GM18868 (cell line): Measurements from ENCODE around the gene URI1.
"Not testable (repeated sequence)": the region's sequence is repeated elsewhere in the genome, so short reads cannot be mapped to it uniquely, and the experiment has no call there.

Experiments used
- ATAC-seq: cut with Tn5 transposase; IDR thresholded peaks from one replicate; pipeline ENCODE4 v1.9.1; 2021; ENCODE audit warnings: mild to moderate bottlenecking, moderate library complexity; ENCODE audit not compliant: unreplicated experiment

Gene URI1, protein sequence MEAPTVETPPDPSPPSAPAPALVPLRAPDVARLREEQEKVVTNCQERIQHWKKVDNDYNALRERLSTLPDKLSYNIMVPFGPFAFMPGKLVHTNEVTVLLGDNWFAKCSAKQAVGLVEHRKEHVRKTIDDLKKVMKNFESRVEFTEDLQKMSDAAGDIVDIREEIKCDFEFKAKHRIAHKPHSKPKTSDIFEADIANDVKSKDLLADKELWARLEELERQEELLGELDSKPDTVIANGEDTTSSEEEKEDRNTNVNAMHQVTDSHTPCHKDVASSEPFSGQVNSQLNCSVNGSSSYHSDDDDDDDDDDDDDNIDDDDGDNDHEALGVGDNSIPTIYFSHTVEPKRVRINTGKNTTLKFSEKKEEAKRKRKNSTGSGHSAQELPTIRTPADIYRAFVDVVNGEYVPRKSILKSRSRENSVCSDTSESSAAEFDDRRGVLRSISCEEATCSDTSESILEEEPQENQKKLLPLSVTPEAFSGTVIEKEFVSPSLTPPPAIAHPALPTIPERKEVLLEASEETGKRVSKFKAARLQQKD

DNA sequence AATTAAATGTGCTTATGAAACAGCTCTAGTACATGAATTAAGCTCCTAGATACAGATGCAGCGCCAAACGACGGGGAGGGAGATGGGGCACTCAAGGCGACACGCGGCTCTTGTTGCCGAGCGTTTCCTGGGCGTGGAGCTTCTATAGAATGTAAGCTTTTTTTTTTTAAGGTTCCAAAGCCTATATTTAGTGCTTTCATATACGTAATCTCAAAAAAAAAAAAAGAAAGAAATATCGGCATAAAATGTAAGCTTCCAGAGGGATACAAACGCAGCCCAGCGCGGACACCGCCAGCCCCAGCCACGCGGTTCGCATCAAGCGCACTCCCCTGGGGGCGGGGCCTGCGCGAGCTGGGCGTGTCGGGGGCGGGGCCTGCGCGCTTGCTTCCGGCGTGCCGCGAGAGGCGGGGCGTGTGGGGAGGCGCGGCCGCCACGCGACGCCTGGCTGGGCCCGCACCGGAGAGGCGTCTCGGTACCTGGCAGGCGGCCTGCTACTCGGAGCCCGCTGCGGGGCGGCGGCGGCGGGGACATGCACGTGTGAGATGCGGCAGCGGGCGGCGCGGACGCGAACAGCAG, at the start of gene URI1:
Gene URI1 (plus strand): TSS at position 412 of the 576 bp plus-strand sequence. CDS start 309 bp downstream, outside the sequence.
- peak; percentile 81 for ATAC-seq

- no peak for ATAC-seq
Observed at GRCh38 chr19:29893606-29894284, 48.3 kb upstream of the URI1 start.

- no peak for ATAC-seq
Observed at GRCh38 chr19:29896802-29897201, 45.2 kb upstream of the URI1 start.

- no peak for ATAC-seq
Observed at GRCh38 chr19:29897466-29897865, 44.6 kb upstream of the URI1 start.

DNA sequence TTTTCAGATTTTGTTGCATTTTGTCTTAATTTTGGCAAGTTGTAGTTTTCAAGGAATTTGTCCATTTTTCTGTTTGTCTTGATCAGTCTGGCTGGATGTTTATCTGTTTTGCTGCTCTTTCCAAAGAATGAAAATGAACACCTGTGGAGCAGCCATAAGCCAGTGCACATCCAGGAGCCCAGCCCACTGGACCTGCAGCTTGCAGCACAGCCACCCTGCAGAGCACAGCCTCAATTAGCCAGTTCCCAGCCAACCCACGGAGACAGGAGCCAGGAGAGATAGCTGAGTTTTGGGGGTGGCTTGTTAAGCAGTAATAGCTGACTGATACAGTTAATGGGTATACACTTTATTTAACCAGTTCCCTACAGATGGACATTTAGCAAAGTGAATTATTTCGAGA, 38.0 kb upstream of the URI1 start:
- ATAC-seq: no peak

DNA sequence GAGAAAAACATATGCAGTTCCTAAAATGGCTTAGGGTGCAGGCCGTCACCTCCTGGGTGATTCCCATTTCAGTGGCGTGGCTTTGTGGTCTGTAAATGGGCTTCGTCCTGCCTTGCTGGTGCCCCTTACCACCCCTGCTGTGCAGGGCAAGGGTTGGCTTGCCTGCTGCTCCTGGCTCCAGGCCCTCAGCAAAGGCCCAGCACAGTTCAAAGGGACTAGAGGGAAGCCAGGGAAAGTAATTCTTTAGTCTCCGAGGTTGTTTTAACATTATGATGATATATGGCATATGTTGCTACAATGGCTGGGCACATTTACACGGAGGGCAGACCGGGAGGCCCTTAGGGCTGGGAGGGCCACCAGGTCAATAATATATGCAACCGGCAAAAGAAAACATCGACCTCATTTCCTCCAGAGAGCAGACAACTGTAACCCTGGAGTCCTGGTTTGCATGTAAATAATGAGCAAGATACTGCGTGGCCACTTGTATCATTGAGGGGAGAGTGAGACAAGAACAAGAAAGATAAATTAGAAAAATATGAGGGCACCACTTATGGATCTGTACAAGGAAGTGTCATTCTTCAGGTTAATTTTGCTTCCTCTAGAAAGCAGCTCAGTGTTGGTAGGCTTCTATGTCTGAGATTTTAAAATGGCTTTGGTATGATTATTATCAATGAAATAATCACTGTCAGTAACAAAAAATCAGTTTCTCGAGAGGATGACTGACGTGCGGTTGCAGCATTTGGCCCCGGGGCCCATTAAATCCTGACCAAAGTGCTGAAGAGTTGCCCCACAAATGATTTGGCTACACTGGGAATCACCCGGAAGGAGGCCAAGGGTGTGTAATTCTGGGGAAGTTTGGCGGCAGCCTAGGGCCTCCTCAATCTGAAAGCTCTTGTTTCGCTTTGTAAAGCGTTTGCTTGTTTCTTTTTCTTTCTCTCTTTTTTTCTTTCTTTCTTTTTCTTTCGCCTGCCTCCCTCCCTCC, 32.8 kb upstream of the URI1 start:
- ATAC-seq: no peak

DNA sequence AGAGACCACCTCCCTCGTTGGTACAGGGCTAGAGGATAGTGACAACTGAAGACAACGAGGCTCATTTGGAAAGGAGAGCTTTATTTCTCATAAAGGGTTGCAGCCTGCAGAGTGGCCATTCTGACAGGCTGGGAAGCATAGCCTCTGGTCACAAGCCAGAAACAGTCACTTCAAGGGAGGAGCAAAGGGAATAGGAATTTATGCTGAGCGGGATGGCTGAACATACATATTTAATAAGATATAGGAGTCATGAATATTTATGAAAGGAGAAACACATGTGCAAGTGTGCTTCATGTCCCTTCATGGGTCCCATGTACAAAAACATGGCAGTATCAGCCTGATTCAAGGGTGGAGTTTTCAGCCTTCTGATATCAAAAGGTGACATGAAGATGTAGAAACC, 27.1 kb upstream of the URI1 start:
- ATAC-seq: no peak

DNA sequence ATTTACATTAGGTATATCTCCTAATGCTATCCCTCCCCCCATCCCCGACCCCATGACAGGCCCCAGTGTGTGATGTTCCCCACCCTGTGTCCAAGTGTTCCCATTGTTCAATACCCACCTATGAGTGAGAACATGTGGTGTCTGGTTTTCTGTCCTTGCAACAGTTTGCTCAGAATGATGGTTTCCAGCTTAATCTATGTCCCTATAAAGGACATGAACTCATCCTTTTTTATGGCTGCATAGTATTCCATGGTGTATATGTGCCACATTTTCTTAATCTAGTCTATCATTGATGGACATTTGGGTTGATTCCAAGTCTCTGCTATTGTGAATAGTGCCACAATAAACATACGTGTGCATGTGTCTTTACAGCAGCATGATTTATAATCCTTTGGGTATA, 26.2 kb upstream of the URI1 start:
- ATAC-seq: not testable (repeated sequence)

DNA sequence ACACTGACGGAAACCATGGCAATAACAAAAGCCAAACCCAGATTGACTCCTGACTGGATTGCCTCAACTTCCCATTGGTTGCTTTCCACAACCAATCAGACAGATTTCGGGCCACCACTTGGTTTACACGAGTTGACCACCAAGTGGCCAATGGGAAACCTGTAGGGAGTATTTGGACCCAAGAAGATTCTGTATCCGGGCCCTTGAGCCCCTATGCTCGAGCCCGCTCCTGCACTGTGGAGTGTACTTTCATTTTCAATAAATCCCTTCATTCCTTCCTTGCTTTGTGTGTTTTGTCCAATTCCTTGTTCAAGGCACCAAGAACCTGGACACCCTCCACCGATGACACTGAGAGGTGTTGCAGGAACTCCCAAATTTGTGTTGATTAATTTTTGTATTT, 24.1 kb upstream of the URI1 start:
- ATAC-seq: no peak

GRCh38 chr19:29918891-29919290, 23.1 kb upstream of the URI1 start:
- no peak for ATAC-seq

GRCh38 chr19:29922972-29923371, 19.1 kb upstream of the URI1 start:
- ATAC-seq: no peak

DNA sequence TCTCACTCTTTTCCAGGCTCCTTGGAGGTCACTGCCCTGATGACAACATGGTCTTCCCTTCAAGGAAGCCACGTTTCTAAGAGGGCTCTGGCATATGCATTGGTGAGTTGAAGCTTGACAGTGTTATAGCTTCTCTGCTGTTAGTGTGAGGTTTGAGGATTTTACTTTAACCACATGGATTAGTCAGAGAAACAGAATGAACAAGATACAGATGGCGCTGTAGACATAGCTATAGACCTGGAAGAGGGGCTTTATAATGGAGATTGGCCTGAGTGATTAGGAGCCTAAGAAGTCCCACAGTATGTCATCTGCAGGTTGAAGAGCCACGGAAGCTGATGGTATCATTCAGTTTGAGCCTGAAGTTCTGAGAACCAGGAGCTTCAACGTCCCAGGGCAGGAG, 18.4 kb upstream of the URI1 start:
- no peak for ATAC-seq

GRCh38 chr19:29926031-29926430, 16.0 kb upstream of the URI1 start:
- no peak for ATAC-seq

GRCh38 chr19:29926801-29927200, 15.2 kb upstream of the URI1 start:
- ATAC-seq: no peak

DNA sequence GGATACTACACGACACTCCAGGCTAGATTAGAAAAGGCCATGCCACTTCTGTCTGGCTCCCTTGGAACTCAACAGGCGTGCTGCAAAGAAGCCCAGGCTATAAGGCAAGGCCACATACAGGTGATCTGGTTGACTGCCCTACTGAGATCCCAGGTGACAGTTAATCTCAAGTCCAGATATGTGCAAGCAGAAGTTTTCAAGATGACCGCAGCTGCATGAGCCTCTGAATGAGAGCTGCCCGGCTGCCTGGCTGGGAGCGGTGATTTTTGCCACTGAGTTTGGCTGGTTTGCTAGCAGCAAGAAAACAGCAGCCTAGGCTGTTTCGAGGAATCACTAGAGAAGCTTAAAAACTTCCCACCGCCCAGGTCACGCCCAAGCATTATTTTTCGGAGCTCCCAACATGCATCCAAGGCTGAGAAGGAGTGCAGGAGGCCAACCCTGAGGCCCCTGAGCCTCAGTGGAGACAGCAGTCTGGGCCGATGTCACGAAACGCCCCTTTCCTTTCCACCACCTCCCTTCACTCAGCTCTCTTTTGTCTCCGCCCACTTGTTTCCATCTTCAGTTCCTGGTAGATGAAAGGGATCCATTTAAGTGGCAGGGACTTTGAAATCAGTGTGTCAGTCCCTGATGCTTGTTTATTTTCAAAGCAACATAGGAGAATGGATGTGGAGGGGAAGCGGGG, 14.0 kb upstream of the URI1 start:
- peak; percentile 58 for ATAC-seq

DNA sequence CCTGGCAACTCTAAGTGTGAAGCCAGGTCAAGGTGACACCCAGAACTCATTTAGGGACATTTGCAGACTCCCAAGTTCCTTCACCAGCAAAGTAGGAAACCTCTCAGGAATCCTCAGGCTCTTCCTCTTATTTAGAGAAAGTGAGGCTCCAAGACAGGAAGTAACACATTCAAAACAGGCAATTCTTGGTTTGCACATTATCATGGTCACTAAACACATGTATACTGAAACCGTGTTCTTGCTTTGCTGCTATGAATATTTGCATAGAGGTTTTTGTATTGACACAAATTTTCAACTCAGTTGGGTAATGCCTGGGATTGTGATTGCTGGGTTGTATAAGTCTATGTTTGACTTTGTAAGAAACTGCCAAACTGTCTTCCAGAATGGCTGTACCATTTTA, 13.2 kb upstream of the URI1 start:
- peak; percentile 84 for ATAC-seq

DNA sequence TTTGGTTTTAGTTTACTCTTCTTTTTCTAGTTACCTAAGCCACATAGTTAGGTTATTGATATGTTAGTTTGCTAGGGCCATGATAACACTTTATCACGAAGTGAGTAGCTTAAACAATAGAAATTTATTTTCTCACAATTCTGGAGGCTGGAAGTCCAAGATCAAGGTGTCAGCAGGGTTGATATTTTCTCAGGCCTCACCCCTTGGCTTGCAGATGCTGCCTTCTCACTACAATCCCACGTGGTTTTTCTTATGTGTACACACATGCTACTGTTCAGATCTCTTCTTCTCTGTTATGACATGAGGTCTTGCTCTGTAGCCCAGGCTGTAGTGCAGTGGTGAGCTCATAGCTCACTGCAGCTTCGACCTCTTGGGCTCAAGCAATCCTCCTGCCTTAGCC, 7.8 kb upstream of the URI1 start:
- ATAC-seq: no peak

- ATAC-seq: no peak
Observed at GRCh38 chr19:29934781-29935180, 7.3 kb upstream of the URI1 start.

GRCh38 chr19:29936409-29936808, 5.6 kb upstream of the URI1 start:
- no peak for ATAC-seq

DNA sequence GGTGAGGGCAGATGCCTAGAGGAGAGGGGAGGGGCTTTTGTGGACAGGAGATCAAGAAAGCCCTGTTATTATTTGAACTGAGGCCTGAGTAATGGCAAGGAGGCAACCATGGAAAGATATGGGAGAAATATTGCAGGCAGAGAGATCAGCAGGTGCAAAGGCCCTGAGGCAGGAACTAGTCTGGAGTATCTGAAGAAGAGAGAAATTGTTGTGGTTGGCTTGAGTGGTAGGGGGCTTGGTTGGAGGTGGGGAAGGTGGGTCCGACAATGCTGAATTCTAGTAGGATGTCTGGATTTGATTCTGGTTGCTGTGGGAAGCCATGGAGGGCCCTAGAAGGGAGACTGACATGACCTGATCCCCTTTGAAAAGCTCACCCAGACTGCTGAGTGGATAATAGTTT, 2.4 kb upstream of the URI1 start:
- ATAC-seq: no peak
